ENCODE measurements around the gene LILRA6.
"Not testable (repeated sequence)": the region's sequence is repeated elsewhere in the genome, so short reads cannot be mapped to it uniquely, and the experiment has no call there.

The LILRA6 gene

GRCh38 chr19:54224619-54225018 is 18.0 kb downstream of the LILRA6 start:
- not testable (repeated sequence) for H3K36me3 ChIP-seq (ENCODE audit: control insufficient read depth, insufficient read depth, low read length); H3K4ac ChIP-seq (ENCODE audit: low read depth, low read length); H4K8ac ChIP-seq (ENCODE audit: low read depth, low read length); H2AK5ac ChIP-seq (ENCODE audit: low read length); H3K4me1 ChIP-seq (ENCODE audit: control insufficient read depth, low read depth, low read length); H3K18ac ChIP-seq (ENCODE audit: low read length); DNase-seq; H3K27me3 ChIP-seq (ENCODE audit: insufficient read depth, low read length, poor library complexity); H2BK5ac ChIP-seq (ENCODE audit: low read length); H2BK15ac ChIP-seq (replicated peaks; ENCODE audit: low read depth); H3K23ac ChIP-seq (ENCODE audit: low read length); H3K4me2 ChIP-seq (ENCODE audit: low read length); H4K5ac ChIP-seq (ENCODE audit: low read length); H3K56ac ChIP-seq (ENCODE audit: low read length); H3K27ac ChIP-seq (ENCODE audit: low read depth, low read length); H3K79me2 ChIP-seq (ENCODE audit: control insufficient read depth, insufficient read depth, low read length); H3K4me3 ChIP-seq (ENCODE audit: low read length); H3K79me1 ChIP-seq (ENCODE audit: low read length); H3K9ac ChIP-seq (ENCODE audit: low read length); H2BK120ac ChIP-seq (ENCODE audit: low read depth, low read length)
- WGBS (ENCODE audit: extremely low coverage, insufficient coverage, low lambda C conversion rate), result no CpG with 5 or more reads among the region's 10 CpGs

DNA sequence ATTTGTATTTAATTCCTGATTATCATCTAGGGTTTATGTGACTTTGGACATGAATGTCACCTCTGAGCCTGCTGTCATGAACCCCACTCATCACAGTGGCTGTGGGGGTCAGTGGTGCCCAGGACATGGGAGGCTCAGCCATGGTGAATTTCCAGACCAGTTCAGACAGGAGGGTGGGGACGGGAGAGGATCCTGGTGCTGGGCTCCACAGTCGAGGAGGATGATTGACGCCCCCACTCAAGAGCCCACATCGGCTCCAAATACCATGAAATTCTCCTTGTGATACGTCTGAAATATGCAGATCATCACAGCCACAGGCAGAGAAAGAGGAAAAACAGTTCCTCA is 18.7 kb downstream of the LILRA6 start:
- not testable (repeated sequence) for H3K56ac ChIP-seq (ENCODE audit: low read length); H3K27me3 ChIP-seq (ENCODE audit: insufficient read depth, low read length, poor library complexity); DNase-seq; H3K79me1 ChIP-seq (ENCODE audit: low read length); H3K23ac ChIP-seq (ENCODE audit: low read length); H3K4me1 ChIP-seq (ENCODE audit: control insufficient read depth, low read depth, low read length); H3K4me3 ChIP-seq (ENCODE audit: low read length); H2BK5ac ChIP-seq (ENCODE audit: low read length); H3K4ac ChIP-seq (ENCODE audit: low read depth, low read length); H3K9ac ChIP-seq (ENCODE audit: low read length); H3K27ac ChIP-seq (ENCODE audit: low read depth, low read length); H3K4me2 ChIP-seq (ENCODE audit: low read length); H3K18ac ChIP-seq (ENCODE audit: low read length); H2BK120ac ChIP-seq (ENCODE audit: low read depth, low read length); H4K8ac ChIP-seq (ENCODE audit: low read depth, low read length); H4K5ac ChIP-seq (ENCODE audit: low read length); H2BK15ac ChIP-seq (replicated peaks; ENCODE audit: low read depth); H3K36me3 ChIP-seq (ENCODE audit: control insufficient read depth, insufficient read depth, low read length); H2AK5ac ChIP-seq (ENCODE audit: low read length); H3K79me2 ChIP-seq (ENCODE audit: control insufficient read depth, insufficient read depth, low read length)
- no CpG with 5 or more reads among the region's 5 CpGs for WGBS (ENCODE audit: extremely low coverage, insufficient coverage, low lambda C conversion rate)

- H3K18ac ChIP-seq (ENCODE audit: low read length); H3K79me2 ChIP-seq (ENCODE audit: control insufficient read depth, insufficient read depth, low read length); H2AK5ac ChIP-seq (ENCODE audit: low read length); H3K79me1 ChIP-seq (ENCODE audit: low read length); H3K27me3 ChIP-seq (ENCODE audit: insufficient read depth, low read length, poor library complexity); H3K4me2 ChIP-seq (ENCODE audit: low read length); H4K5ac ChIP-seq (ENCODE audit: low read length); DNase-seq; H3K4me1 ChIP-seq (ENCODE audit: control insufficient read depth, low read depth, low read length); H3K56ac ChIP-seq (ENCODE audit: low read length); H2BK15ac ChIP-seq (replicated peaks; ENCODE audit: low read depth); H3K4ac ChIP-seq (ENCODE audit: low read depth, low read length); H2BK120ac ChIP-seq (ENCODE audit: low read depth, low read length); H2BK5ac ChIP-seq (ENCODE audit: low read length); H3K4me3 ChIP-seq (ENCODE audit: low read length); H3K23ac ChIP-seq (ENCODE audit: low read length); H3K27ac ChIP-seq (ENCODE audit: low read depth, low read length); H3K36me3 ChIP-seq (ENCODE audit: control insufficient read depth, insufficient read depth, low read length); H3K9ac ChIP-seq (ENCODE audit: low read length); H4K8ac ChIP-seq (ENCODE audit: low read depth, low read length): not testable (repeated sequence)
- no CpG with 5 or more reads among the region's 14 CpGs for WGBS (ENCODE audit: extremely low coverage, insufficient coverage, low lambda C conversion rate)
These were observed 19.2 kb downstream of the LILRA6 start for GRCh38 chr19:54223277-54223936.

DNA sequence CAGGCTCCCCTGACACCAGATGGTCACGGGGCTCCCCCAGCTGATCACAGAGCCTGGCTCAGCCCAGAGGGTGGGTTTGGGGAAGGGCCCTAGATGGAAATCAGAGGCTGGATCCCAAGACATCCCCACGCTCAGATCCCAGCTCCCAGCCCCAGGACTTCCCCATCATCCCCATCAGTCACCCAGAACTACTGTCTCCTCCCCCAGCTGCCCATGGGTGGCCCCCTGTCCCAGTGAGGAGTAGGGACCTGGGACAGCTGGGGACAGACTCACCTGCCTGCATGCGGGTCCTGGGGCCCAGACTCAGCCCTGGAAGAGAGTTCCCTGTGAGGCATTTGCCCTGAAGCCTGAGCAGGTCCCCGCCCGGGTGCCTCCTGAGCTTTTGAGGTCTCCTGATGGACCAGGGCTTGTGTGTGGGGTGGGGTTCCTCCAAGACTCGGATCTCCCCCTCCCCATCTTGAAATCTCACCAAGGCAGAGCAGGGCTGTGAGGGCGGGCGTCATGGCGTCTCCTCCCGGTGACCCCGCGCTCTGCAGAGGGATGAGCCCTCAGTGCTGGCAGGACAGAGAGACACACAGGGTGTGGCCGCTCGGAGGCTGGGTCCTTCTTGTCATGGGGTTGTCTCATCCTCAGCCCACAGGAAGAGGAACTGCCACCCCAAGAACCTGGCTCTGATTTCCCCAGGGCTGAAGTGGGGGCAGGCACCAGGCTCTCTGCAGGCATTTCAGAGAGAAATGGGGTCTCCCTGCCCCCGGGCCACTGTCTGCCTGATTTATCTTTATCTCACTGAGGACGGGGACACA is 19.9 kb downstream of the LILRA6 start, which contains the start of gene LILRB3:
Gene LILRB3 (minus strand): TSS at position 534 of the 803 bp plus-strand sequence. CDS start 31 bp downstream, at position 503.
- not testable (repeated sequence) for DNase-seq; H3K9ac ChIP-seq (ENCODE audit: low read length); H4K5ac ChIP-seq (ENCODE audit: low read length); H2AK5ac ChIP-seq (ENCODE audit: low read length); H3K4me1 ChIP-seq (ENCODE audit: control insufficient read depth, low read depth, low read length); H3K56ac ChIP-seq (ENCODE audit: low read length); H3K23ac ChIP-seq (ENCODE audit: low read length); H3K27me3 ChIP-seq (ENCODE audit: insufficient read depth, low read length, poor library complexity); H3K4me2 ChIP-seq (ENCODE audit: low read length); H2BK15ac ChIP-seq (replicated peaks; ENCODE audit: low read depth); H2BK5ac ChIP-seq (ENCODE audit: low read length); H3K79me2 ChIP-seq (ENCODE audit: control insufficient read depth, insufficient read depth, low read length); H3K79me1 ChIP-seq (ENCODE audit: low read length); H3K18ac ChIP-seq (ENCODE audit: low read length); H3K27ac ChIP-seq (ENCODE audit: low read depth, low read length); H3K36me3 ChIP-seq (ENCODE audit: control insufficient read depth, insufficient read depth, low read length); H3K4me3 ChIP-seq (ENCODE audit: low read length); H4K8ac ChIP-seq (ENCODE audit: low read depth, low read length); H3K4ac ChIP-seq (ENCODE audit: low read depth, low read length); H2BK120ac ChIP-seq (ENCODE audit: low read depth, low read length)
- no CpG with 5 or more reads among the region's 16 CpGs for WGBS (ENCODE audit: extremely low coverage, insufficient coverage, low lambda C conversion rate)

- H3K36me3 ChIP-seq (ENCODE audit: control insufficient read depth, insufficient read depth, low read length); H3K4me2 ChIP-seq (ENCODE audit: low read length); H3K79me1 ChIP-seq (ENCODE audit: low read length); H3K27me3 ChIP-seq (ENCODE audit: insufficient read depth, low read length, poor library complexity); H3K4me1 ChIP-seq (ENCODE audit: control insufficient read depth, low read depth, low read length); H2AK5ac ChIP-seq (ENCODE audit: low read length); H2BK15ac ChIP-seq (replicated peaks; ENCODE audit: low read depth); H2BK5ac ChIP-seq (ENCODE audit: low read length); H3K79me2 ChIP-seq (ENCODE audit: control insufficient read depth, insufficient read depth, low read length); H3K4me3 ChIP-seq (ENCODE audit: low read length); H3K9ac ChIP-seq (ENCODE audit: low read length); H4K8ac ChIP-seq (ENCODE audit: low read depth, low read length); H3K18ac ChIP-seq (ENCODE audit: low read length); H3K4ac ChIP-seq (ENCODE audit: low read depth, low read length); H3K56ac ChIP-seq (ENCODE audit: low read length); H3K27ac ChIP-seq (ENCODE audit: low read depth, low read length); H2BK120ac ChIP-seq (ENCODE audit: low read depth, low read length); H3K23ac ChIP-seq (ENCODE audit: low read length); DNase-seq; H4K5ac ChIP-seq (ENCODE audit: low read length): not testable (repeated sequence)
- no CpG with 5 or more reads among the region's 7 CpGs for WGBS (ENCODE audit: extremely low coverage, insufficient coverage, low lambda C conversion rate)
These were observed 20.6 kb downstream of the LILRA6 start for GRCh38 chr19:54221947-54222346.
